Measurements from ENCODE around the gene ELSPBP1.
A peak's percentile ranks its signal among the peaks of the same experiment; 100 is the strongest.

The ELSPBP1 gene

DNA sequence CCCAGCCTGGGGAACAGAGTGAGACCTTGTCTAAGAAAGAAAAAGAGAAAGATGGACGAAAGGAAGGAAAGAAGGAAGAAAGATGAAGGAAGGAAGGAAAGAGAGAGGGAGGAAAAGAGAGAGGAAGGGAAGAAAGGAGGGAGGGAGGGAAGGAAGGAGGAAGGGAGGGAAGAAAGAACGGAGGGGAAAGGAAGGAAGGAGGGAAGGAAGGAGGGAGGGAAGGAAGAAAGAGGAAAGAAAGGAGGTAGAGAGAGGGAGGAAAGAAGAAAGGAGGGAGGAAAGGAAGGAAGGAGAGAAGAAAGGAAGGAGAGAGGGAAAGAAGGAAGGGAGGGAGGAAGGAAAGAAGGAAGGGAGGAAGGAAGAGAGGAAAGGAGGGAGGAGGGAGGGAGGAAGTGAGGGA lies 28.6 kb downstream of the ELSPBP1 start:
- no peak overlapping the region for H3K27ac Mint-ChIP-seq
- H3K27me3 Mint-ChIP-seq (ENCODE audit: low read depth) = peaks cover 4% of the 10 kb centered on the region
- H3K4me1 Mint-ChIP-seq (ENCODE audit: low read depth) = no peaks in the 10 kb centered on the region
- H3K4me3 Mint-ChIP-seq = no peak overlapping the region
- DNase-seq (ENCODE audit: low spot score) = no peak
- no peaks in the 10 kb centered on the region for H3K9me3 Mint-ChIP-seq
- no peaks in the 10 kb centered on the region for H3K36me3 Mint-ChIP-seq (ENCODE audit: low read depth)

DNA sequence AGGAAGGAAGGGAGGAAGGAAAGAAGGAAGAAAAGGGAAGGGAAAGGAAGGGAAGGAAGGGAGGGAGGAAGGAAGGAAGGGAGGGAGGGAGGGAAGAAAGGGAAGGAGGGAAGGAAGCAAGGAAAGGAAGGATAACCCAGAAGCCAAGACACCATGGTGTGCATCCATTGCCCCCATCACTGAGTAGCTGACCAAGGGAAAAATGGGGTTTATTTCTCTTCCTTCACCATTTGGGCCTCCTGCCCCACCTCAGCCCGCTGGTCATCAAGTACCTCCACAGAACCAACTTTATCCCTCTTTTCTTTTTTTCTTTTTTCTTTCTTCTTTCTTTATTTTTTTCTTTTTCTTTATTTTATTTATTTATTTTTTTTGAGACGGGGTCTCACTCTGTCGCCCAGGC lies 29.1 kb downstream of the ELSPBP1 start:
- H3K4me1 Mint-ChIP-seq (ENCODE audit: low read depth) = no peaks in the 10 kb centered on the region
- no peak for DNase-seq (ENCODE audit: low spot score)
- no peaks in the 10 kb centered on the region for H3K36me3 Mint-ChIP-seq (ENCODE audit: low read depth)
- H3K4me3 Mint-ChIP-seq = no peak overlapping the region
- H3K9me3 Mint-ChIP-seq = no peaks in the 10 kb centered on the region
- H3K27me3 Mint-ChIP-seq (ENCODE audit: low read depth) = peaks cover 4% of the 10 kb centered on the region
- H3K27ac Mint-ChIP-seq = no peak overlapping the region

- Mint-ChIP-seq H3K4me3 (no peak overlapping the region), H3K27me3 (ENCODE audit: low read depth) (peaks cover 4% of the 10 kb centered on the region), H3K27ac (no peak overlapping the region), H3K4me1 (ENCODE audit: low read depth) (peaks cover 2% of the 10 kb centered on the region), H3K36me3 (ENCODE audit: low read depth) (no peaks in the 10 kb centered on the region), H3K9me3 (no peaks in the 10 kb centered on the region)
- no peak for DNase-seq (ENCODE audit: low spot score)
Measured at GRCh38 chr19:48025480-48025879, 31.0 kb downstream of the ELSPBP1 start.

DNA sequence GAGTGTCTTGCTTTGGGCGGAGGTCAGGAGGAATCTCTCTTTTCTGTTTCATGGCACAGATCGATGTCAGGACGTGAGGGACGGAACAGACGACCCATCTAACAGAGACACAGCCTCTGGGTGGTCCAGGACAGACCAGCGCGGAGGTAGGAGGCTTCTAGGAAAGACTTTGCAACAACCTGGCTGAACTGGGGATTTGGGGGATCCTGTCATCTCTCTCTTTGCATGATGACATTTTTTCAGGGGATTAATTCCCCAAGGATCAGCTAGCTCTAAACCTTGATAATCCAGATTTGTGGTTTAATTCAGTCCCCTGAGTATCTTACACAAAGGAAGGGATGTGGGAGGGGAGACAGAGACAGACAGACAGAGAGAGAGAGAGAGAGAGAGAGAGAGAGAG lies 35.0 kb downstream of the ELSPBP1 start:
- Mint-ChIP-seq H3K4me3 (no peak overlapping the region), H3K4me1 (ENCODE audit: low read depth) (peaks cover 2% of the 10 kb centered on the region), H3K36me3 (ENCODE audit: low read depth) (no peaks in the 10 kb centered on the region), H3K9me3 (no peaks in the 10 kb centered on the region), H3K27me3 (ENCODE audit: low read depth) (peaks cover 4% of the 10 kb centered on the region), H3K27ac (no peak overlapping the region)
- DNase-seq (ENCODE audit: low spot score) = no peak

DNA sequence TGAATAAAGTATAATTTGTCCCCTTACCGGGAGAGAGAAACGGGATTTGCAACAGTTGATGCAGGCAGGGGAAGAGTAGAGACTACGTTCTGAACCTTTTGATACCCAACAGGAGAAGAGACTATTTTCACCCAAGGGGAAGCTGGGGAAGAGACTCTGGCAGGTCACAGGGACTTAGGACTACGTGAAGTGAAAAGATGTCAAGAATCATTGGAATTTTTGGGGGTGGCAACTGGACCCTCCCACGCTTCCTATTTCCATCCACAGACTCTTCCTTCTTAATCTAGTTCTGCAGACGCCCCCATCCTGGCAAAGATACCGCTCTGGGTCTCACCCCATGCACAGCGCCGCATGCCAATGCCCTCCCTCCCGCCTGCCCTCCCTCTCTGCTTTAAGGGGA lies 35.6 kb downstream of the ELSPBP1 start:
- no peaks in the 10 kb centered on the region for H3K36me3 Mint-ChIP-seq (ENCODE audit: low read depth)
- no peak overlapping the region for H3K27ac Mint-ChIP-seq
- H3K9me3 Mint-ChIP-seq = no peaks in the 10 kb centered on the region
- H3K4me1 Mint-ChIP-seq (ENCODE audit: low read depth) = peaks cover 2% of the 10 kb centered on the region
- no peak for DNase-seq (ENCODE audit: low spot score)
- peaks cover 4% of the 10 kb centered on the region for H3K27me3 Mint-ChIP-seq (ENCODE audit: low read depth)
- no peak overlapping the region for H3K4me3 Mint-ChIP-seq

- Mint-ChIP-seq H3K27me3 (ENCODE audit: low read depth) (no peaks in the 10 kb centered on the region), H3K27ac (no peak overlapping the region), H3K36me3 (ENCODE audit: low read depth) (no peaks in the 10 kb centered on the region), H3K9me3 (peaks cover 17% of the 10 kb centered on the region), H3K4me1 (ENCODE audit: low read depth) (peaks cover 2% of the 10 kb centered on the region), H3K4me3 (no peak overlapping the region)
- no peak for DNase-seq (ENCODE audit: low spot score)
Measured at GRCh38 chr19:48033604-48034003, 39.2 kb downstream of the ELSPBP1 start.

DNA sequence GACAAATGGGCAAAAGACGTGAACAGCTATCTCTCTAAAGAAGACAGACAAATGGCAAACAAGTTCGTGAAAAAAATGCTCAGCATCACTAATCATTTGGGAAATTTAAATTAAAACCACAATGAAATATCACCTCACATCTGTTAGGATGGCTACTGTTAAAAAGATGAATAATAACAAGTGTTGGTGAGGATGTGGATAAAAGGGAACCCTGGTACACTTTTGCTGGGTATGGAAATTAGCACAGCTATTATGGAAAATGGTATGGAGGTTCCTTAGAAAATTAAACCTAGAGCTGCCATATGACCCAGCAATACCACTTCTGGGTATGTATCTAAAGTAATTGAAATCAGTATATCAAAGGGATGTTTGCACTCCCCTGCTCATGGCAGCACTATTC lies 42.3 kb downstream of the ELSPBP1 start:
- H3K27ac Mint-ChIP-seq = no peak overlapping the region
- no peak for DNase-seq (ENCODE audit: low spot score)
- H3K9me3 Mint-ChIP-seq = peaks cover 22% of the 10 kb centered on the region
- H3K27me3 Mint-ChIP-seq (ENCODE audit: low read depth) = no peaks in the 10 kb centered on the region
- no peak overlapping the region for H3K4me3 Mint-ChIP-seq
- no peaks in the 10 kb centered on the region for H3K36me3 Mint-ChIP-seq (ENCODE audit: low read depth)
- H3K4me1 Mint-ChIP-seq (ENCODE audit: low read depth) = no peaks in the 10 kb centered on the region

GRCh38 chr19:48041877-48042580 lies 47.6 kb downstream of the ELSPBP1 start:
- Mint-ChIP-seq H3K4me3 (no peak overlapping the region), H3K9me3 (peaks cover 10% of the 10 kb centered on the region), H3K4me1 (ENCODE audit: low read depth) (no peaks in the 10 kb centered on the region), H3K27me3 (ENCODE audit: low read depth) (peaks cover 3% of the 10 kb centered on the region), H3K36me3 (ENCODE audit: low read depth) (no peaks in the 10 kb centered on the region), H3K27ac (no peak overlapping the region)
- DNase-seq (ENCODE audit: low spot score) = no peak

DNA sequence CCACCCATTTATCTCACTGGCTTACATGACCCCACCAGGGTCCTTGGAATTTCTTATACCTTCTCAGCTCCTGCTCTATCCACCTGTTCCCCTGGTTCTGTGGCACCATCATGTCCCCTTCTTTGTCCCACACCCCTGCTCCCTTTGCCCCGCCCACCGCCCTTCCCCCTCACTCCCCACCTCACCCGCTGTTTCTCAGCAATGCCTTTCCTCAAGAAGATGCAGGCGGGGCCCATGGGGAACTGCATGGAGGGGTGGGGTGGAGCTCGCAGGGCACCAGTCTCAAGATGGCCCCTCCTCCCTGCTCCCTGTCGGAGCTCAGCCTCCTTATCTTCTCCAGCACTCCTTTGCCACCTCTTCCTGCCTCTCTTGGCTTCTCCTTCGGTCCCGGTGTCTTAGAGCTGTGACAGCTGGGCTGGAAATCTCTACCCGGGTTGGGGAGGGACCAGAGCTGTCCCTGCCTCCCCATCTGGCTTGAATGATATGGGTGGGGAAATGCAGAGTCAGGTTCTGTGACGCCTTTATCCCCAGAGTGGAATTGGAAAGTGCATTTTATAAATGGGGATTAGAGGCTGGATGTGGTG lies 49.3 kb downstream of the ELSPBP1 start, which contains the start of gene CABP5:
Gene CABP5 (minus strand): TSS at position 405 of the 584 bp plus-strand sequence. CDS start 157 bp downstream, at position 248.
- Mint-ChIP-seq H3K4me3 (no peak within 1 kb of the TSS), H3K9me3 (peaks cover 8% of the 10 kb centered on the region), H3K27me3 (ENCODE audit: low read depth) (peaks cover 3% of the 10 kb centered on the region), H3K36me3 (ENCODE audit: low read depth) (no peaks in the 10 kb centered on the region), H3K4me1 (ENCODE audit: low read depth) (no peaks in the 10 kb centered on the region), H3K27ac (peak within 1 kb of the TSS; percentile 12)
- DNase-seq (ENCODE audit: low spot score) = no peak

DNA sequence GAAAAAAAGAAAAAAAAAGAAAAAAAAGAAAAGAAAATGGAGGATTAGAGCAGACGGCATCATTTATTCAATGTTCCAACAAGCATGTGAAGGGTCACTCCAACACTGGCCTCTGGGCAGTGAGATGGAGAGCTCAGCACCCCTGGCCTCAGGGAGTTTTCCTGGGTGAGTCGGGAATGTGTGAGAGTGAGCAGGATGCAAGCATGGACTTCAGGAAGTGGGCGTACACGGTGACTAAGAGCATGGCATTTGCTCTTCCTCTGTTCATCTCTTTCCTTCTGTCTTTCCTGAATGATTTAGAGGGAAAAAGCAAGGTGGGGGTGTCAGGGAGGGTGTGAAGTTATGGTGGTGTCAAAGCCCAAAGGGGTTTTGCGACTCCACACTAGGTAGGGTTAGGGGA lies 50.1 kb downstream of the ELSPBP1 start:
- Mint-ChIP-seq H3K27me3 (ENCODE audit: low read depth) (peaks cover 3% of the 10 kb centered on the region), H3K9me3 (peaks cover 3% of the 10 kb centered on the region)
- DNase-seq (ENCODE audit: low spot score) = no peak

DNA sequence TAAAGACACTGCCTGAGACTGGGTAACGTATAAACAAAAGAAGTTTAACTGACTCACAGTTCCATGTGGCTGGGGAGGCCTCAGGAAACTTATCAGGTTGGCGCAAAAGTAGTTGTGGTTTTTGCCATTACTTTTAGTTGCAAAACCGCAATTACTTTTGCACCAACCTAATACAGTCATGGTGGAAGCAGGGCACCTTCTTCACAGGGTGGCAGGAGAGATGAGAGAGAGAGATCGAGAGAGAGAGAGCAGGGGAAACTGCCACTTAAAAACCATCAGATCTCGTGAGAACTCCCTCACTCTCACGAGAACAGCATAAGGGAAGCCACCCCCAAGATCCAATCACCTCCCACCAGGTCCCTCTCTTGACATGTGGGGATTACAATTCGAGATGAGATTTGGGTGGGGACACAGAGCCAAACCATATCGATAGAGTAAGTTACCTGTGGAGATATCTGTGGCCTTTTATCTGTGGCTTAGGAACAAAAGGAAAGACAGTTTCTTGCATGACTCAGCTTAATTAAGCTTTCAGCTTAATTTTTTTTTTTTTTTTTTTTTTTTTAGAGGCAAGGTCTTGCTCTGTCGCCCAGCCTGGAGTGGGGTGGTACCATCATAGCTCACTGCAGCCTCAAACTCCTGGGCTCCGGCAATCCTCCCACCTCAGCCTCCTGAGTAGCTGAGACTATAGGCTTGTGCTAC lies 57.1 kb downstream of the ELSPBP1 start:
- Mint-ChIP-seq H3K27me3 (ENCODE audit: low read depth) (no peaks in the 10 kb centered on the region), H3K4me3 (no peak overlapping the region), H3K27ac (no peak overlapping the region), H3K9me3 (no peaks in the 10 kb centered on the region), H3K36me3 (ENCODE audit: low read depth) (no peaks in the 10 kb centered on the region), H3K4me1 (ENCODE audit: low read depth) (no peaks in the 10 kb centered on the region)
- no peak for DNase-seq (ENCODE audit: low spot score)

More for the DNA sequence above, 50.1 kb downstream of the ELSPBP1 start:
- no peaks in the 10 kb centered on the region for H3K4me1 Mint-ChIP-seq (ENCODE audit: low read depth)
- no peak overlapping the region for H3K4me3 Mint-ChIP-seq
- no peaks in the 10 kb centered on the region for H3K36me3 Mint-ChIP-seq (ENCODE audit: low read depth)
- no peak overlapping the region for H3K27ac Mint-ChIP-seq

- Mint-ChIP-seq H3K9me3 (no peaks in the 10 kb centered on the region), H3K27me3 (ENCODE audit: low read depth) (no peaks in the 10 kb centered on the region), H3K27ac (no peak overlapping the region), H3K36me3 (ENCODE audit: low read depth) (no peaks in the 10 kb centered on the region), H3K4me1 (ENCODE audit: low read depth) (no peaks in the 10 kb centered on the region), H3K4me3 (no peak overlapping the region)
- DNase-seq (ENCODE audit: low spot score) = no peak
Measured at GRCh38 chr19:48053076-48053475, 58.6 kb downstream of the ELSPBP1 start.

- no peak for DNase-seq (ENCODE audit: low spot score)
- Mint-ChIP-seq H3K9me3 (no peaks in the 10 kb centered on the region), H3K4me3 (no peak overlapping the region), H3K27me3 (ENCODE audit: low read depth) (no peaks in the 10 kb centered on the region), H3K36me3 (ENCODE audit: low read depth) (no peaks in the 10 kb centered on the region), H3K27ac (no peak overlapping the region), H3K4me1 (ENCODE audit: low read depth) (no peaks in the 10 kb centered on the region)
Measured at GRCh38 chr19:48053856-48054255, 59.4 kb downstream of the ELSPBP1 start.

- Mint-ChIP-seq H3K36me3 (ENCODE audit: low read depth) (no peaks in the 10 kb centered on the region), H3K4me3 (no peak overlapping the region), H3K9me3 (no peaks in the 10 kb centered on the region), H3K27me3 (ENCODE audit: low read depth) (no peaks in the 10 kb centered on the region), H3K4me1 (ENCODE audit: low read depth) (no peaks in the 10 kb centered on the region), H3K27ac (no peak overlapping the region)
- no peak for DNase-seq (ENCODE audit: low spot score)
Measured at GRCh38 chr19:48059331-48059730, 64.9 kb downstream of the ELSPBP1 start.

All from T-helper 2 cell treated with Interferon-gamma antibody and Interleukin-4, amounts not matched to agents 5 μg/mL and 100 μg/mL, for 36 hours (primary cell).